C4-2B (cell line): ENCODE measurements around the gene TP53TG5.

Source experiments
- H3K27ac ChIP-seq: fragments of 450-650 bp; 2 replicates; pipeline ENCODE4 v1.5.1; 2017
- CTCF ChIP-seq: fragments of 450-650 bp; conservative IDR thresholded peaks from 2 replicates; pipeline ENCODE4 v1.5.1; 2017; ENCODE audit warnings: mild to moderate bottlenecking
- ZFX ChIP-seq: fragments of 450-650 bp; IDR thresholded peaks from 2 replicates; pipeline ENCODE4 v1.6.1; 2017

TP53TG5 gene

GRCh38 chr20:45338121-45339030 is 39.7 kb downstream of the TP53TG5 start:
- TF ChIP-seq ZFX: no peak
- no peak for TF ChIP-seq CTCF
- H3K27ac ChIP-seq: peak overlapping the region; percentile 86

DNA sequence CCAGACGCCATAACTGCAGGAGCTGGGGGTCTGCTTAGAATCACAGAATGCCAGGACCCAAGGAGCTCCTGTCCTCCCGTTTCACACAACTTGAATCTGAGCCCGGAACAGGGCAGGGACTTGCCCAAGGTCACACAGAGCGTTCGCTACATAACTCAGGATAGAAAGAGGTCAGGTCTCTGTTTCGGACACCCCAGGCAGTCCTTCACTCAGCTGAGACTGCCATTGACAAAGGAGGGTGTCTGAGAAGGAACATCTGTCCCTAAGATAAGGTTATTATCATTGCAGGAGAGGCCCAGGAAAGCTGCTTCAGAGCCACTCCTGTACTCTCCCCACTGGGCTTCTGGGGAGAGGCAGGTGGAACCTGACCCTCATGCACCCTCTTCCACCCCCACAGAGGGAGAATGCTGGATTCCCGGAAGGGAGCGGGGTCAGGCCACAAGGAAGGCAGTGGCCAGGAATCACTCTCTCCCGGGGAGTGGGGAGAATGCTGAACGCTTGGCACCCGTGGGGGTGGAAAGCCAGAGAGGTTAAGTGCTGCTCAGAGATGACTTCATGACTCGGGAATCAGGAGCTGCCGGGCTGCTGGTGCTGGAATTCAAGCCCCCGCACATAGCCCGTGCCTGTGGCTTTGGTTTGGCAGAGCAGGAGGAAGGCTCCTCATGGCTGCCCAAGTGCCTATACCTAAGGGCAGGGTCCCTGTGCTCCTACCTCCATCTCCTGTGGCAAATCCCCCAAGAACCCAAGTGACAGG is 40.6 kb downstream of the TP53TG5 start:
- TF ChIP-seq CTCF (no peak), ZFX (no peak)
- peak overlapping the region; percentile 1; the same call in 1 of the 2 replicates for H3K27ac ChIP-seq

- TF ChIP-seq ZFX (no peak), CTCF (no peak)
- H3K27ac ChIP-seq: no peak overlapping the region
Observed at GRCh38 chr20:45336530-45337366, 41.4 kb downstream of the TP53TG5 start.

DNA sequence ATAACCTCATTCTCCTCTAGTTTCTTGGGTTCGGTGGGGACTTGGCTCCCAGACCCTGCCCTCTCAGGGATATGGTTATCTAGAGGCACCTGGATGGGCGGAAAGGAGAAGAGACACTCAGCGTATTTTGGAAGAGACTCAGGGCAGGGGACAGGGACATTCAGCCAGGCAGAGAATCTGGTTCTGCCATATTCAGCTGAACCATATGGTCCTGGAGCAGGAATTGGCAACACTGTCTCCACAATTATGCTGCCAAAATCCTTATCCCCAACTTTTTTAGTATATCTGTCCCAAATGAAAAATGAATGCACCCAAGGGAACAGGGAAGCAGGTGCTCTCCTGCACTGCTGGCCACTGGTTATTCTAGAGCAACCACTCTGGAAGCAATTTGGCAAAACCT is 47.6 kb downstream of the TP53TG5 start:
- H3K27ac ChIP-seq: peak overlapping the region; percentile 44
- TF ChIP-seq CTCF: no peak
- no peak for TF ChIP-seq ZFX

- H3K27ac ChIP-seq: peak overlapping the region; percentile 44
- TF ChIP-seq CTCF: no peak
- no peak for TF ChIP-seq ZFX
Observed at GRCh38 chr20:45329497-45330319, 48.4 kb downstream of the TP53TG5 start.

GRCh38 chr20:45328451-45328850 is 49.7 kb downstream of the TP53TG5 start:
- H3K27ac ChIP-seq: peak overlapping the region; percentile 44

More at GRCh38 chr20:45328451-45328850, 49.7 kb downstream of the TP53TG5 start:
- TF ChIP-seq CTCF (no peak), ZFX (no peak)
